Measurements from ENCODE around the gene RPL28. TPM values are rescaled to one million over a fixed set of nuclear protein-coding genes. Genes with fewer than 3 reads are reported as not detected.

The RPL28 gene
- total RNA-seq, 1 donor from 2014 or later: 1,790 TPM

GRCh38 chr19:55352549-55353145 is 33.1 kb upstream of the RPL28 start:
- no peak overlapping the region for H3K27ac Mint-ChIP-seq
- no peaks in the 10 kb centered on the region for H3K9me3 Mint-ChIP-seq
- DNase-seq (ENCODE audit: low spot score in 2 of 2, unreplicated experiment in 2 of 2): no peak
- no peaks in the 10 kb centered on the region for H3K36me3 Mint-ChIP-seq
- H3K4me3 Mint-ChIP-seq: peak overlapping the region; percentile 65
- no peak for TF ChIP-seq CTCF (IDR thresholded peaks at IDR 0.05; ENCODE audit: unreplicated experiment)
- peaks cover 31% of the 10 kb centered on the region for H3K4me1 Mint-ChIP-seq
- peaks cover 60% of the 10 kb centered on the region for H3K27me3 Mint-ChIP-seq (ENCODE audit: low read depth)

- peaks cover 24% of the 10 kb centered on the region for H3K4me1 Mint-ChIP-seq
- H3K27me3 Mint-ChIP-seq (ENCODE audit: low read depth): peaks cover 65% of the 10 kb centered on the region
Observed at GRCh38 chr19:55353356-55353802, 32.4 kb upstream of the RPL28 start.

GRCh38 chr19:55353803-55354697 is 31.7 kb upstream of the RPL28 start:
- TF ChIP-seq CTCF (IDR thresholded peaks at IDR 0.05; ENCODE audit: unreplicated experiment): no peak

More at GRCh38 chr19:55353356-55353802, 32.4 kb upstream of the RPL28 start:
- H3K4me3 Mint-ChIP-seq: peak overlapping the region; percentile 65
- no peak for DNase-seq (ENCODE audit: low spot score in 2 of 2, unreplicated experiment in 2 of 2)
- TF ChIP-seq CTCF (IDR thresholded peaks at IDR 0.05; ENCODE audit: unreplicated experiment): no peak
- H3K9me3 Mint-ChIP-seq: no peaks in the 10 kb centered on the region
- no peak overlapping the region for H3K27ac Mint-ChIP-seq
- H3K36me3 Mint-ChIP-seq: no peaks in the 10 kb centered on the region

GRCh38 chr19:55354698-55355212 is 31.0 kb upstream of the RPL28 start, which contains the start of gene COX6B2:
Gene COX6B2 (minus strand): TSS chr19:55354719. CDS start chr19:55354521, 198 bp downstream.
- Mint-ChIP-seq H3K36me3 (no peaks in the 10 kb centered on the region), H3K27ac (peak within 1 kb of the TSS; percentile 53)

More at GRCh38 chr19:55353803-55354697, 31.7 kb upstream of the RPL28 start:
- Mint-ChIP-seq H3K4me3 (peak overlapping the region; percentile 65), H3K4me1 (peaks cover 21% of the 10 kb centered on the region), H3K27ac (no peak overlapping the region), H3K9me3 (no peaks in the 10 kb centered on the region), H3K27me3 (ENCODE audit: low read depth) (peaks cover 68% of the 10 kb centered on the region), H3K36me3 (no peaks in the 10 kb centered on the region)
- DNase-seq (ENCODE audit: low spot score in 2 of 2, unreplicated experiment in 2 of 2): peak in 1 of 2 experiments; percentile 80

More at GRCh38 chr19:55354698-55355212, 31.0 kb upstream of the RPL28 start, which contains the start of gene COX6B2:
- peaks cover 21% of the 10 kb centered on the region for H3K4me1 Mint-ChIP-seq
- DNase-seq (ENCODE audit: low spot score in 2 of 2, unreplicated experiment in 2 of 2): no peak
- H3K4me3 Mint-ChIP-seq: peak within 1 kb of the TSS; percentile 65
- peaks cover 68% of the 10 kb centered on the region for H3K27me3 Mint-ChIP-seq (ENCODE audit: low read depth)
- H3K9me3 Mint-ChIP-seq: no peaks in the 10 kb centered on the region
- no peak for TF ChIP-seq CTCF (IDR thresholded peaks at IDR 0.05; ENCODE audit: unreplicated experiment)
